Measurements from ENCODE around the gene ADORA2B.
"Not testable (repeated sequence)": the region's sequence is repeated elsewhere in the genome, so short reads cannot be mapped to it uniquely, and the experiment has no call there.

The ADORA2B gene

GRCh38 chr17:15955793-15956541 is 11.0 kb downstream of the ADORA2B start:
- DNase-seq: no peak

GRCh38 chr17:15957206-15957605 is 12.3 kb downstream of the ADORA2B start:
- no peak for DNase-seq

- DNase-seq: no peak
Measured at GRCh38 chr17:15957608-15958307, 12.8 kb downstream of the ADORA2B start.

GRCh38 chr17:15958484-15958854 is 13.5 kb downstream of the ADORA2B start:
- no peak for DNase-seq

- DNase-seq: no peak
Measured at GRCh38 chr17:15963670-15964110, 18.8 kb downstream of the ADORA2B start.

GRCh38 chr17:15965528-15965927 is 20.6 kb downstream of the ADORA2B start:
- no peak for DNase-seq

GRCh38 chr17:15966183-15966878 is 21.4 kb downstream of the ADORA2B start:
- peak in 2 of 14 donors; percentile 12 to 21 for DNase-seq

- no peak for DNase-seq
Measured at GRCh38 chr17:15966879-15967248, 21.9 kb downstream of the ADORA2B start.

GRCh38 chr17:15967706-15968399 is 22.9 kb downstream of the ADORA2B start:
- DNase-seq: no peak

- no peak for DNase-seq
Measured at GRCh38 chr17:15969463-15969862, 24.5 kb downstream of the ADORA2B start.

- no peak for DNase-seq
Measured at GRCh38 chr17:15970500-15970899, 25.6 kb downstream of the ADORA2B start.

- DNase-seq: no peak
Measured at GRCh38 chr17:15971098-15971678, 26.3 kb downstream of the ADORA2B start.

GRCh38 chr17:15971882-15972281 is 27.0 kb downstream of the ADORA2B start:
- no peak for DNase-seq

- DNase-seq: no peak
Measured at GRCh38 chr17:15972497-15972951, 27.6 kb downstream of the ADORA2B start.

- no peak for DNase-seq
Measured at GRCh38 chr17:15973016-15973415, 28.1 kb downstream of the ADORA2B start.

GRCh38 chr17:15973834-15974233 is 28.9 kb downstream of the ADORA2B start:
- DNase-seq: no peak

GRCh38 chr17:15977894-15978293 is 33.0 kb downstream of the ADORA2B start:
- DNase-seq: no peak

GRCh38 chr17:15978606-15979005 is 33.7 kb downstream of the ADORA2B start:
- DNase-seq: no peak

- not testable (repeated sequence) for DNase-seq
Measured at GRCh38 chr17:15979013-15979412, 34.1 kb downstream of the ADORA2B start.

GRCh38 chr17:15981208-15981607 is 36.3 kb downstream of the ADORA2B start:
- DNase-seq: no peak

GRCh38 chr17:15981646-15982580 is 37.0 kb downstream of the ADORA2B start:
- no peak for DNase-seq

Data from C1 segment of cervical spinal cord (tissue), 14 donors.